HCT116 (cell line): Measurements from ENCODE around the gene MAML2. TPM values are rescaled to one million over a fixed set of nuclear protein-coding genes. Genes with fewer than 3 reads are reported as not detected.

ENCODE experiments used
- ATAC-seq: fragments of 200-7000 bp; cut with Tn5 transposase; 2 replicates; pipeline ENCODE4 v1.9.1; 2020; ENCODE audit warnings: mild to moderate bottlenecking, moderate library complexity
- BruUV-seq: library from RNA; stranded (reverse); fragments of 400-500 nt; replicated peaks from 2 replicates; lab custom pipeline; 2021; lab: Mats Ljungman, UMichigan
- CTCF ChIA-PET: fragments of 300-600 bp; sonication (Branson Sonifier 250); formaldehyde crosslinking; loops from one replicate; lab custom pipeline; 2021; ENCODE audit warnings: antibody characterized with exemption; lab: Charles Lee
- POLR2A ChIA-PET: fragments of 300-600, 350-600 bp; sonication (Branson Sonifier 250); formaldehyde crosslinking; loops from one replicate; lab custom pipeline; 2021; ENCODE audit warnings: antibody characterized with exemption; lab: Charles Lee
- RAD21 ChIA-PET, 2 experiments: fragments of 300-600 bp; sonication (Branson Sonifier 250); formaldehyde crosslinking; loops; one replicate each; lab custom pipeline; 2023; ENCODE audit warnings: low total read pairs in 2 of 2; ENCODE audit not compliant: uncharacterized antibody in 2 of 2, unreplicated experiment in 2 of 2, low non-redundant PET in 1 of 2; lab: Charles Lee
- DNase-seq: peaks from one replicate; pipeline ENCODE4 v3.0.0-alpha.2; 2010; ENCODE audit warnings: low read depth, low spot score
- H2AFZ ChIP-seq: fragments of 200-600 bp; shearing (Covaris generic), sonication (generic); 2 replicates; pipeline ENCODE4 v1.6.1; 2017; ENCODE audit warnings: low read depth, mixed run types, mixed read lengths, antibody characterized with exemption, low read length; ENCODE audit not compliant: poor library complexity, severe bottlenecking
- H3K27ac ChIP-seq: 2 replicates; pipeline ENCODE4 v1.5.1; 2012; ENCODE audit warnings: low read depth, low read length
- H3K27me3 ChIP-seq: fragments of 200-600 bp; sonication (generic); 2 replicates; pipeline ENCODE4 v1.6.1; 2016; ENCODE audit warnings: mixed run types, low read length, mixed read lengths; ENCODE audit not compliant: insufficient read depth
- H3K36me3 ChIP-seq, 2 experiments: fragments of 200-500 bp in 1 of 2; fragments of 200-600 bp in 1 of 2; sonication (Bioruptor generic) in 1 of 2; sonication (generic) in 1 of 2; 2 replicates each; pipeline versions ENCODE4 v1.5.1 to v1.6.1; 2014 to 2016; ENCODE audit warnings: low read length in 2 of 2, inconsistent platforms in 1 of 2, mixed read lengths in 1 of 2, mixed run types in 1 of 2; ENCODE audit not compliant: insufficient read depth in 2 of 2, control insufficient read depth in 1 of 2
- H3K4me1 ChIP-seq, 2 experiments: fragments of 200-600 bp in 1 of 2; sonication (generic) in 1 of 2; 2 replicates each; pipeline versions ENCODE4 v1.5.1 to v1.6.1; 2012 to 2017; ENCODE audit warnings: low read length in 2 of 2, inconsistent platforms in 1 of 2, mild to moderate bottlenecking in 1 of 2, mixed read lengths in 1 of 2, mixed run types in 1 of 2, moderate library complexity in 1 of 2; ENCODE audit not compliant: insufficient read depth in 2 of 2, control insufficient read depth in 1 of 2
- H3K4me2 ChIP-seq: fragments of 200-600 bp; sonication (generic); 2 replicates; pipeline ENCODE4 v1.6.1; 2017; ENCODE audit warnings: mixed run types, low read length, mixed read lengths
- H3K4me3 ChIP-seq, 2 experiments: fragments of 200-600 bp in 1 of 2; sonication (generic) in 1 of 2; replicated peaks in 1 of 2; 2 replicates each; pipeline ENCODE4 v1.5.1; 2011 to 2016; ENCODE audit warnings: low read length in 2 of 2, control low read depth in 1 of 2, low read depth in 1 of 2, mild to moderate bottlenecking in 1 of 2, mixed read lengths in 1 of 2, mixed run types in 1 of 2
- H3K79me2 ChIP-seq: fragments of 200-600 bp; sonication (generic); 2 replicates; pipeline ENCODE4 v1.6.1; 2017; ENCODE audit warnings: mild to moderate bottlenecking, mixed run types, low read length, moderate library complexity, mixed read lengths; ENCODE audit not compliant: insufficient read depth
- H3K9ac ChIP-seq: fragments of 200-600 bp; sonication (generic); 2 replicates; pipeline ENCODE4 v1.6.1; 2016; ENCODE audit warnings: low read length, mixed read lengths
- H3K9me2 ChIP-seq: fragments of 200-600 bp; sonication (generic), shearing (Covaris generic); 2 replicates; pipeline ENCODE4 v1.6.1; 2017; ENCODE audit warnings: mixed run types, mild to moderate bottlenecking, moderate library complexity; ENCODE audit not compliant: insufficient read depth
- H3K9me3 ChIP-seq, 2 experiments: fragments of 200-500 bp in 1 of 2; fragments of 200-600 bp in 1 of 2; sonication (Bioruptor generic) in 1 of 2; sonication (generic) in 1 of 2; 2 replicates each; pipeline ENCODE4 v1.6.1; 2014 to 2017; ENCODE audit warnings: low read length in 2 of 2, mixed read lengths in 2 of 2, inconsistent platforms in 1 of 2, low read depth in 1 of 2, mild to moderate bottlenecking in 1 of 2, mixed run types in 1 of 2, moderate library complexity in 1 of 2; ENCODE audit not compliant: control insufficient read depth in 1 of 2, insufficient read depth in 1 of 2
- H4K20me1 ChIP-seq: fragments of 200-600 bp; sonication (generic), shearing (Covaris generic); 2 replicates; pipeline ENCODE4 v1.6.1; 2017; ENCODE audit warnings: mixed run types, mild to moderate bottlenecking, moderate library complexity; ENCODE audit not compliant: insufficient read depth
- CEBPB ChIP-seq: IDR thresholded peaks from 2 replicates; pipeline ENCODE4 v1.6.1; 2012; ENCODE audit warnings: low read depth
- CTCF ChIP-seq, 3 experiments: fragments of 200-600 bp in 1 of 3; sonication (generic) in 1 of 3; IDR thresholded peaks in 2 of 3; conservative IDR thresholded peaks in 1 of 3; 2 replicates each; pipeline ENCODE4 v1.5.1; 2012 to 2017; ENCODE audit warnings: low read depth in 2 of 3, low read length in 2 of 3, antibody characterized with exemption in 1 of 3, borderline replicate concordance in 1 of 3, control low read depth in 1 of 3, mild to moderate bottlenecking in 1 of 3, mixed read lengths in 1 of 3, mixed run types in 1 of 3, moderate library complexity in 1 of 3; ENCODE audit not compliant: insufficient read depth in 1 of 3
- ELF1 ChIP-seq: IDR thresholded peaks from 2 replicates; pipeline ENCODE4 v1.6.1; 2012; ENCODE audit warnings: low read depth, borderline replicate concordance
- EZH2 ChIP-seq: fragments of 200-600 bp; sonication (generic); IDR thresholded peaks from 2 replicates; pipeline ENCODE4 v1.6.1; 2017; ENCODE audit warnings: antibody characterized with exemption, mixed run types
- FOSL1 ChIP-seq: IDR thresholded peaks from 2 replicates; pipeline ENCODE4 v1.6.1; 2012; ENCODE audit warnings: low read depth
- JUND ChIP-seq: IDR thresholded peaks from 2 replicates; pipeline ENCODE4 v1.6.1; 2012
- POLR2A ChIP-seq: IDR thresholded peaks from 2 replicates; pipeline ENCODE4 v1.7.0; 2011; ENCODE audit warnings: borderline replicate concordance; ENCODE audit not compliant: insufficient read depth, insufficient read length; ENCODE audit errors: extremely low read depth
- POLR2AphosphoS5 ChIP-seq: IDR thresholded peaks from 2 replicates; pipeline ENCODE4 v1.6.1; 2011; ENCODE audit warnings: mild to moderate bottlenecking, low read depth, low read length, moderate library complexity
- RAD21 ChIP-seq: IDR thresholded peaks from 2 replicates; pipeline ENCODE4 v1.6.1; 2012; ENCODE audit warnings: low read depth, mild to moderate bottlenecking
- REST ChIP-seq: IDR thresholded peaks from 2 replicates; pipeline ENCODE4 v1.6.1; 2012; ENCODE audit warnings: low read depth
- SIN3A ChIP-seq: IDR thresholded peaks from 2 replicates; pipeline ENCODE4 v1.6.1; 2012; ENCODE audit warnings: low read depth
- SP1 ChIP-seq: IDR thresholded peaks from 2 replicates; pipeline ENCODE4 v1.6.1; 2012; ENCODE audit warnings: low read depth
- SRF ChIP-seq: IDR thresholded peaks from 2 replicates; pipeline ENCODE4 v1.6.1; 2012; ENCODE audit warnings: low read depth
- YY1 ChIP-seq: IDR thresholded peaks from 2 replicates; pipeline ENCODE4 v1.6.1; 2011; ENCODE audit warnings: low read length, low read depth, moderate library complexity, mild to moderate bottlenecking; ENCODE audit not compliant: insufficient replicate concordance; ENCODE audit errors: extremely low read depth
- ZBTB33 ChIP-seq: IDR thresholded peaks from 2 replicates; pipeline ENCODE4 v1.6.1; 2011; ENCODE audit warnings: mild to moderate bottlenecking, low read length, moderate library complexity; ENCODE audit not compliant: insufficient replicate concordance; ENCODE audit errors: extremely low read depth
- ZFX ChIP-seq: fragments of 450-650 bp; IDR thresholded peaks from 2 replicates; pipeline ENCODE4 v1.6.1; 2017
- intact Hi-C: fragments of 100-400 bp; cut with micrococcal nuclease; formaldehyde crosslinking; loops from 2 replicates; pipeline ENCODE4 v1.10.0; 2022
- total RNA-seq: library from RNA; stranded (reverse); gene quantifications from one replicate; pipeline ENCODE4 v1.2.1, GENCODE V29; 2021; ENCODE audit not compliant: unreplicated experiment

MAML2 gene
- total RNA-seq, 1 experiment from 2014 or later: 2.6 TPM

GRCh38 chr11:96203567-96204365 lies 139.2 kb downstream of the MAML2 start:
- no TSS peak for BruUV-seq

More at GRCh38 chr11:96203567-96204365, 139.2 kb downstream of the MAML2 start:
- H3K27me3 ChIP-seq: no peaks in the 10 kb centered on the region
- no peaks in the 10 kb centered on the region for H3K9me3 ChIP-seq
- no peaks in the 10 kb centered on the region for H3K79me2 ChIP-seq
- H3K27ac ChIP-seq: no peak overlapping the region
- no peaks in the 10 kb centered on the region for H4K20me1 ChIP-seq
- no peak overlapping the region for H3K4me3 ChIP-seq
- intact Hi-C loops: no loop called here
- no peaks in the 10 kb centered on the region for H3K9me2 ChIP-seq
- POLR2A ChIA-PET: no interaction called here
- H3K9ac ChIP-seq: no peak overlapping the region
- TF ChIP-seq RAD21: no peak
- no peak for TF ChIP-seq SIN3A
- no peak for TF ChIP-seq ELF1
- TF ChIP-seq YY1: no peak
- TF ChIP-seq ZBTB33: no peak
- no peak for TF ChIP-seq EZH2
- no peak for TF ChIP-seq CEBPB
- no peak for TF ChIP-seq ZFX
- no peak for TF ChIP-seq FOSL1
- TF ChIP-seq POLR2A: no peak
- no peak for TF ChIP-seq CTCF (IDR thresholded peaks at IDR 0.05 in 2 of 3, conservative IDR thresholded peaks at IDR 0.05 in 1 of 3; ENCODE audit: borderline replicate concordance in 1 of 3, insufficient read depth in 1 of 3, low read depth in 2 of 3, low read length in 2 of 3)
- TF ChIP-seq SRF: no peak
- no peak for TF ChIP-seq POLR2AphosphoS5
- TF ChIP-seq SP1: no peak
- no peak for TF ChIP-seq REST
- TF ChIP-seq JUND: no peak
- TF ChIP-seq, all 23 proteins: peak for 0
- DNase-seq: no peak
- Histone ChIP-seq H2AFZ (no peak overlapping the region), H3K4me2 (no peak overlapping the region), H3K36me3 (no peaks in the 10 kb centered on the region), H3K4me1 (no peaks in the 10 kb centered on the region)
- RAD21 ChIA-PET: no interaction called here
- no peak for ATAC-seq
- CTCF ChIA-PET: no interaction called here
